GM18505 (cell line): ENCODE data around the gene PLS1.
"Not testable (repeated sequence)": the region's sequence is repeated elsewhere in the genome, so short reads cannot be mapped to it uniquely, and the experiment has no call there.

Experiments used
- ATAC-seq: cut with Tn5 transposase; IDR thresholded peaks from one replicate; pipeline ENCODE4 v1.9.1; 2021; ENCODE audit not compliant: unreplicated experiment
- POLR2A ChIP-seq: IDR thresholded peaks from 4 replicates; pipeline ENCODE4 v1.6.1; 2011; ENCODE audit warnings: borderline replicate concordance; ENCODE audit not compliant: insufficient read depth, insufficient read length; ENCODE audit errors: extremely low read depth

The PLS1 gene

DNA sequence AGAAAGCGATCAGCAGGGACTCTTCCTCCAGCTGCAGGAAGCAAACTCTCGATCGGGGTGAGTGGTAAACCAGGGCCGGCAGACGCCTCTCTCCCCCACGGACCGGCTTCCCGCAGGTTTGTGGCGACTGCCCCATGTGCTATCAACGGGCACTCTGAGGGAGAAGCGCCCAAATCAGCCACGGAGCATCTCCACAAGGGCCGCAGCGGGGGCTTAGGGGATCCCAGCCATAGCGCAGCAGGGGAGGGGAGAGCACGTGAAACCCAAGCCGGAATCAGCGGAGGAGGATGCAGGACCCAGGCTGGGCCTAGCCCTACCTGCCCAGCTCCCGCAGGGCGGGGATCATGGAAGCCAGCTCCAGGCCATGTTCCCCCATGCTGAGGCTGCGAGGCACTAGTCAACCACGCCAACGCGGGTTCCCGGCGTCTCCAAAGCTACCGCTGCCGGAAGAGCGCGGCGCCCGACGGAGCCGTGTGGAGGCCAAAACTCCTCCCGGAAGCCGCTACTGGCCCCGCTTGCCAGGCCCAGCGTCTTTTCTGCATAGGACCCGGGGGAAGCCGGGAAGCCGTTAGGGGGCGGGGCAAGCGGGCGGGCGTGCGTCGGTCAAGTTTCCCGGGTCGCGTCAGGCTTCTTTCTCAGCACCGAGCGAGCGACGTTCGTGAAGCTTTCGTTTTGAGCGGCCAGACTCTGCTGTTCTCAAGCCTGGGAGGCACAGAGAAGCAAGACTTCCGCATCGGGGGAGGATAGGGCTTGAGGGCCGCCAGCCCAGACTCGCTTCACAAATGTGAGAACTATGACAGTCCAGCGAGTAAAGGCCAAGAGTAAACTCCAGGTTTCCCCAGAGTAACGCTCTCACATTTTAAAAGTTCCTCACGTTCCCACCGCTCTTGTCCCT, 17.6 kb upstream of the PLS1 start, which contains the start of gene ATR:
Gene ATR, minus strand, starts transcription at position 405 of the 895 bp plus-strand sequence. Its CDS starts 29 bp downstream, at position 376.
- peak; percentile 90 for TF ChIP-seq POLR2A
- ATAC-seq: peak; percentile 94

GRCh38 chr3:142580061-142580423, 16.2 kb upstream of the PLS1 start:
- ATAC-seq: no peak
- no peak for TF ChIP-seq POLR2A

GRCh38 chr3:142581070-142581469, 15.1 kb upstream of the PLS1 start:
- ATAC-seq: not testable (repeated sequence)

DNA sequence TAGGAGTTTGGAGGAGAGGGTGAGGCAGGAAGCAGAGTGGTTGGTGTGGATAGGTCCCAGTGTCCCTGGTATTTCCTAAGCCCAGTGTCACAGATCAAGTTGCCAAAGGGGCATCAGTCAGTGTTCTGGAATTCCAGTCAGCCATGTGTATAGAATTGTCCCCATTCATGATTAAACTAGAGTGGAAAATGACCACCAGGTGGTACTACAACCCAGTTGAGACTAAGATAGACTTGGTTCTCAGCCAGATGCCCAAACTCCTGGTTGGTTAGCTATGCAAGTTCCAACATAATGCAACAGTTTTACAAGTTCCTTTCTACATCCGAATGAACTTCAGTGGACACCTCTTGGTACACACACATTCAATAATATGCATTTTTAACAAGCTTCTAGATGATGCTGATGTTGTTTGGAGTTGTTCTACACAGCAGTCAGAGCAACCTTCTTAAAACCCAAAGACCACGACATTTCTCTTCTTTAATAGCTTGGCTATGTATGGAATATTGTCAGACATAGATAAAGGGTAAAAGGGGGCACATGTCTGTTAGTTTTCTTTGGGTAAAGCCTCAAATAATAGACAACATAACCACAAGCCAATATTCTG, 9.3 kb upstream of the PLS1 start:
- ATAC-seq: no peak
- no peak for TF ChIP-seq POLR2A

GRCh38 chr3:142588703-142589102, 7.5 kb upstream of the PLS1 start:
- no peak for ATAC-seq
- TF ChIP-seq POLR2A: no peak

DNA sequence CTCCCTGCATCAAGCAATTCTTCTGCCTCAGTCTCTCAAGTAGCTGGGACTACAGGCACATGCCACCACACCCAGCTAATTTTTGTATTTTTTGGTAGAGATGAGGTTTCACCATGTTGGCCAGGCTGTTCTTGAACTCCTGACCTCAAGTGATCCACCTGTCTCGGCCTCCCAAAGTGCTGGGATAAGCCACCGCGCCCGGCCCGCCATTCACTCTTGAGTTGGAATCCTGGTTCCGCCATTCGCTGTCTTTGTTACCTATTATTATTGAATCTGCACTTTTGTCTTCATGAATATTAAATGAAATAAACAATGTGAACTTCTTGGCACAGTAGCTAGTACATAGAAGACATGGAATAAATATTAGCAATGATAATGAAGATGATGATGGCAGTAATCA, 3.9 kb upstream of the PLS1 start:
- not testable (repeated sequence) for ATAC-seq

DNA sequence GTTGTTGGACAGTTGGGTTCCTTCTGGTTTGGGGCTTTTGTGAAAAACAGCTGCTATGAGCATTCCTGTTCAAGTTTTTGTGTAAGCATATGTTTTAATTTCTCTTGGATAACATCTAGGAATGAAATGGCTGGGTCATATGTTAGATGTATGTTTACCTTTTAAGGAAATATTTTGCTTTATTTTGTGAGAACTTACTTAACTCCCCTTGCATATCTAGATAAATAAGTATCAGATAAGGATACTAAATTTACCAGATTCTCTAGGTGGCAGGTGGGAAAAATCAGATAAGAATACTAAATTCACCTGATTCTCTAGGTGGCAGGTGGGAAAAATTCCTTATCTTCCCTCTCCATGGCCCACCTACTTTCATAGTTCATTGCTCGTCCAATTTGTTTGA, 1.1 kb upstream of the PLS1 start:
- no peak for ATAC-seq

GRCh38 chr3:142595581-142595950, 627 bp upstream of the PLS1 start:
- TF ChIP-seq POLR2A: no peak
- no peak for ATAC-seq

More for the DNA sequence above, 1.1 kb upstream of the PLS1 start:
- TF ChIP-seq POLR2A: no peak

GRCh38 chr3:142596726-142597088, 514 bp downstream of the PLS1 start:
- no peak for TF ChIP-seq POLR2A
- no peak for ATAC-seq

GRCh38 chr3:142597906-142598305, 1.7 kb downstream of the PLS1 start:
- no peak for TF ChIP-seq POLR2A
- ATAC-seq: no peak

- TF ChIP-seq POLR2A: no peak
- ATAC-seq: no peak
These were observed 5.5 kb downstream of the PLS1 start for GRCh38 chr3:142601713-142602112.

GRCh38 chr3:142602619-142603385, 6.6 kb downstream of the PLS1 start:
- ATAC-seq: no peak
- TF ChIP-seq POLR2A: no peak

DNA sequence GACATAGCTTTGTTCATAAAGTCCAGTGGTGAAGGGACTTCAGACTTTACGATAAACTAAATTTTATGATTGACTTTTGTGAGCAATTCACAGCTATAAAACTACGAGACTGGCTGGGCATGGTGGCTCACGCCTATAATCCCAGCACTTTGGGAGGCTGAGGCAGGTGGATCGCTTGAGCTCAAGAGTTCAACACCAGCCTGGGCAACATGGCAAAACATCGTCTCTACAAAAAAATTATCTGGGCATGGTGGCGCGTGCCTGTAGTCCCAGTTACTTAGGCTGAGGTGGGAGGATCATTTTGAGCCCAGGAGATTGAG, 7.2 kb downstream of the PLS1 start:
- ATAC-seq: not testable (repeated sequence)

- no peak for TF ChIP-seq POLR2A
- ATAC-seq: no peak
These were observed 8.7 kb downstream of the PLS1 start for GRCh38 chr3:142604940-142605339.
